Raji (cell line): Measurements from ENCODE around the gene CNOT4.
A peak's percentile ranks its signal among the peaks of the same experiment; 100 is the strongest.

ENCODE experiments used
- POLR2A ChIP-seq: IDR thresholded peaks from 2 replicates; pipeline ENCODE4 v1.6.1; 2011; ENCODE audit warnings: low read depth, low read length, control low read depth; ENCODE audit not compliant: insufficient read depth

Gene CNOT4, protein sequence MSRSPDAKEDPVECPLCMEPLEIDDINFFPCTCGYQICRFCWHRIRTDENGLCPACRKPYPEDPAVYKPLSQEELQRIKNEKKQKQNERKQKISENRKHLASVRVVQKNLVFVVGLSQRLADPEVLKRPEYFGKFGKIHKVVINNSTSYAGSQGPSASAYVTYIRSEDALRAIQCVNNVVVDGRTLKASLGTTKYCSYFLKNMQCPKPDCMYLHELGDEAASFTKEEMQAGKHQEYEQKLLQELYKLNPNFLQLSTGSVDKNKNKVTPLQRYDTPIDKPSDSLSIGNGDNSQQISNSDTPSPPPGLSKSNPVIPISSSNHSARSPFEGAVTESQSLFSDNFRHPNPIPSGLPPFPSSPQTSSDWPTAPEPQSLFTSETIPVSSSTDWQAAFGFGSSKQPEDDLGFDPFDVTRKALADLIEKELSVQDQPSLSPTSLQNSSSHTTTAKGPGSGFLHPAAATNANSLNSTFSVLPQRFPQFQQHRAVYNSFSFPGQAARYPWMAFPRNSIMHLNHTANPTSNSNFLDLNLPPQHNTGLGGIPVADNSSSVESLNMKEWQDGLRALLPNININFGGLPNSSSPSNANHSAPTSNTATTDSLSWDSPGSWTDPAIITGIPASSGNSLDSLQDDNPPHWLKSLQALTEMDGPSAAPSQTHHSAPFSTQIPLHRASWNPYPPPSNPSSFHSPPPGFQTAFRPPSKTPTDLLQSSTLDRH

GRCh38 chr7:135509839-135510591, at the start of gene CNOT4:
TSS of gene CNOT4 (minus strand) at chr7:135510102. CDS start at chr7:135438331, 71,771 bp downstream.
- TF ChIP-seq POLR2A, result peak; percentile 86

- no peak for TF ChIP-seq POLR2A
Measured at GRCh38 chr7:135558881-135559280, 49.0 kb upstream of the CNOT4 start.

- no peak for TF ChIP-seq POLR2A
Measured at GRCh38 chr7:135558337-135558767, 48.5 kb upstream of the CNOT4 start.

DNA sequence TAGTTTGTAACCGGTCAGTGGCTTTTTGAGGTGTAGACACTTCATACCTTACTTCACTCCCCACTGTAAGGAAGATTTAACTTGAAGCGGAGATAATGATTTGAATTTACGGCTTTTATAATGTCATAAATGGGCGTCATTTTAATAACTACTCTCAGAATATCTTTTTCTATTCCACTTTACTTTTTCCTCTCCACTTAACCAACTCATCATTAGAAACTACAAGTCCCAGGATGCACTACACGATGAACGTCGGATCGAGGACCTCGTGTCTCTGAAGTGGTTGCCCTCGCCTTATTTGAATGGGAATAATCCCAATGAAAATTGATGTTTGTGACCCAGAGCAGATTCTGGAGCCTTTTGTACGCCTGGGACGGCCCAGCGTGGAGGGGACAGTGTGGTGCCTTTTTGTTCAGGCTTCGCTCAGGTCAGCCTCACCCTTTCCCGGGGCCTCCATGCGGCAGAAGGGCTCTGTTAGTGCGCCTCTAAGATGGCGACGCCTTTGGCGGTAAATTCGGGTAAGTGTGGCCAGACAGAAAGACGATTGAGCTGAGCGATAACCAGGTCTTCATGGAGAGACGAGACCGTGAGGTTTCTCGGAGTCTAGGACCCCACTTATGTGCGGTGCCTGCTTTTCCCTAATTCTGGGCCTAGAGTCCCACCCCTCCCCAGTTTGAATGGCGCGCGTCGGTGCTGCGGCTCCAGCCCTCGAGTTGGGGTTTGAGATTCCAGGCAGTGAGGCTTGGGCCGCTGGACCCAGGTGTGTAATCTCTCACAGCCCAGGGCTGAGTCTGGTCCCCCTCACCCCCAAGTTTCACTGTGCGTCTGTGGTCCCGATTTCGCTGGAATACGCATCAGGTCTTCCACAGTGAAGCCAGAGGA, 47.8 kb upstream of the CNOT4 start, which contains the start of gene NUP205:
TSS of gene NUP205 (plus strand) at position 463 of the 882 bp plus-strand sequence. CDS start at position 491, 28 bp downstream.
- TF ChIP-seq POLR2A, result peak; percentile 93

DNA sequence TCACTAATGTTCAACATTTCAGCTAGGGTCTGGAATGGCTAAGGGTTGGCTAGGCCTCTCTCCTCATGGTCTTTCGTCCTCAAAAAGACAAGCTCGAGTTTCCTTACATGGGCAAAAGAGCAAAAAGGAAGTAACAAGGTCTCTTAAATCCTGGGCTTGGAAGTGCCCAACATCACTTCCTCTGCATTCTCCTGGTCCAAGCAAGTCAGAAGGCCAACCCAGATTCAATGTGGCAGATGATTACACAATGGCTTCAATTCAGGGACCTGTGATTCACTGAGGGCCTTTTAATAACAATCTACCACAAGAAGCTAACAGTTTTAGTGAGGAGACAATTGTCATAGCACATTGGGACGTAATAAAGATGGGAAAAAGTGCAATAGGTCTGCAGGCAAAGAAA, 43.4 kb upstream of the CNOT4 start:
- no peak for TF ChIP-seq POLR2A

- TF ChIP-seq POLR2A, result no peak
Measured at GRCh38 chr7:135552148-135552547, 42.2 kb upstream of the CNOT4 start.

DNA sequence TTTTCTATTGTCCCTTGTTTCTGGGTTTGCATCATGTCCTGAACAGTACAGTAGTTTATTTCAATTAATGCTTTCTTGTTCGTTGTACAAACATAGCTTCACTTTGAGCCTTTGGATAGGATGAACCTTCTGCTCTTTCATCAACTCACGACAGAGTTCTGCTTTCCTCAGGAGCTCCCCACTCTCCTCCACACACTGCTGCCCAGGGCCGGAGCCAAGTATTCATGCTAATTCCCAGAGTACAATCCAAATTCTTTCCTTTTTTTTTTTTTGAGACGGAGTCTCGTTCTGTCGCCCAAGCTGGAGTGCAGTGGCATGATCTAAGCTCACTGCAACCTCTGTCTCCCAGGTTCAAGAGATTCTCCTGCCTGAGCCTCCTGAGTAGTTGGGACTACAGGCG, 40.3 kb upstream of the CNOT4 start:
- TF ChIP-seq POLR2A, result no peak

DNA sequence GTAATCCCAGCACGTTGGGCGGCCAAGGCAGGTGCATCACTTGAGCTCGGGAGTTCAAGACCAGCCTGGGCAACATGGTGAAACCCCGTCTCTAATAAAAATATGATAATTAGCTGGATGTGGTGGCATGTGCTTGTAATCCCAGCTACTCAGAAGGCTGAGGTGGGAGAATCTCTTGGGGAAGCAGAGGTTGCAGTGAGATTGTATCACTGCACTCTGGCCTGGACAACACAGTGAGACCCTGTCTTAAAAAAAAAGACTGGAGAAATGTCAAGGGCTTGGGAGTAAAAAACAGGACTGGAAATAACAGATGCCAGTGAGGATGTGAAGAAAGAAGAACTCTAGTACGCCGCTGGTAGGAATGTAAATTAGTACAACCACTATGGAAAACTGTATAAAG, 31.1 kb upstream of the CNOT4 start:
- TF ChIP-seq POLR2A, result no peak

DNA sequence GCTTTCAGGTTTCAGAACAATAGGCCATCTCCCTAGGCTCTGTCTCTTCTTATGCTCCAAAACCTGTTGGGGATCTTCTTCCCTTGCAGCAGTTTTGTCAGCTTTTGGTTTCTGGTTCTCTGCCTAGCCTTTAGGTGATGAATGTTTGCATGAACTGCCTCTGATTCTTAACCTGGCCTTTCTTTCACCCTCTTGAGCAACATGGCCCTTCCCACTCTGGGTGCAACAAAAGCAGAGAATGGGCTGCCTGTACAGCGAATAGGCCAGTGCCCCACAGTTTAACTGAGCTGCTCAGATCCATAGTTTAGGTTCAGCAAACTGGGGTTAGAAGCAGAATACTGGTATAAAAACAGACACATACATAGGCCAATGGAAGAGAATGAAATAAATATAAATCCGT, 29.7 kb upstream of the CNOT4 start:
- TF ChIP-seq POLR2A, result no peak

DNA sequence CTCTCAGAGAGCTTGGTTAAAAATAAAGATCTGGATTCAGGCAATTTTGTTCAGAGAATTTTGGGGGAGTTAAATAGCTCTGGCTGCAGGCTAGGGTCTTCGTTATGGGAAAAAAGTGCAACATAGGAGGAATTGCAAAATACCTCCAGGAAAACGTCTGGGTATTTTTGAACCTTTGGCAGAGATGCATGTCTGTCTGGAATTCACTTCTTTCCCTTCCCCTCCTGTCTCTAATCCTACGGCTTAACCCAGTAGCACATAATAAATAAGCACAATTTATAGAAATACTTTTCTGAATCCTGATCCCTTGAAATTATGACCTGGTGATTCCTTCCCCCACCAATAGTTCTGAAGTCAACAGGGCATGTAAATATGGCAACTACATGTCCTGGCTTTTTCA, 28.5 kb upstream of the CNOT4 start:
- no peak for TF ChIP-seq POLR2A

DNA sequence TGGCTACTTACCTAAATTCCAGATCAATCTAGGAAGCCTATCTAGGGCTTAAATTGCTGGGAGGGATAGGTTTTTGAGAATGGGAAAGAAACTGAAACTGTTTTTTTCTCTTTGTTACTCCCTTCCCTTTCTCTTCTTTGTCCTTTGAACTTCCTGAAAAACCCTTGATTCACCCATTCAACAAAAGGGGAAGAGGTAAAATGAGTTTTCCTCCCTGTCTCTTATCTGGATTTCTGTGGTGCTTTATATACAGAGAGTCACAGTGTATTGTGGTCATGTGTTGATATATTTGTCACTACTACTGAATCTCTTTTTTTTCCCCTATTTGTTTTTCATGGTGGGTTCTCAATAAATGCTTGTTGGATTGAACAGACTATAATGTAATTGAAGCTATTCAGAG, 28.0 kb upstream of the CNOT4 start:
- TF ChIP-seq POLR2A, result no peak

GRCh38 chr7:135537453-135537852, 27.6 kb upstream of the CNOT4 start:
- no peak for TF ChIP-seq POLR2A

DNA sequence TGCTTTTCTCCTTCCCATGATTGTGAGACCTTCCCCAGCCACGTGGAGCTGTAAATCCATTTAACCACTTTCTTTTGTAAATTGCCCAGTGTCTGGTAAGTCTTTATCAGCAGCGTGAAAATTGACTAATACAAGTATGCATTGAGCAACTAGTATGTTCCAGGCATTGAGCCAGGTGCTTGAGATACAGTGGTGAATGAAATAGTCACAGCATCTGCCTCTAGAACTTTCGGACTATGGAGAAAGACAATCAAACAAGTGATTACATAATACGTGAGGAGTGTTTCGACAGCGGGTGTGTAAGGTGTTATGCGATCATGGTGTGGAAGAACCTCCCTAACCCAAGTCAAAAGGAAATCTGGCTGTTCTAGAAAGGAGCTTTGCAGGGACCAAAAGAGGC, 26.2 kb upstream of the CNOT4 start:
- no peak for TF ChIP-seq POLR2A

- TF ChIP-seq POLR2A, result no peak
Measured at GRCh38 chr7:135527025-135527424, 17.1 kb upstream of the CNOT4 start.
